LNCaP clone FGC (cell line): Measurements from ENCODE around the gene KRTAP12-3.
"Not testable (repeated sequence)": the region's sequence is repeated elsewhere in the genome, so short reads cannot be mapped to it uniquely, and the experiment has no call there.

Source experiments
- DNase-seq: peaks from one replicate; pipeline ENCODE4 v3.0.0-alpha.2; 2011; ENCODE audit warnings: low read depth
- H3K4me3 ChIP-seq: 2 replicates; pipeline ENCODE4 v1.5.1; 2011; ENCODE audit warnings: mild to moderate bottlenecking, low read depth, low read length, control low read depth
- TF ChIP-seq, protein P1 (sequence below): IDR thresholded peaks from 2 replicates; pipeline ENCODE4 v1.5.1; 2012; ENCODE audit warnings: mild to moderate bottlenecking; ENCODE audit not compliant: control insufficient read depth, insufficient read depth; ENCODE audit errors: extremely low read depth

Gene KRTAP12-3

DNA sequence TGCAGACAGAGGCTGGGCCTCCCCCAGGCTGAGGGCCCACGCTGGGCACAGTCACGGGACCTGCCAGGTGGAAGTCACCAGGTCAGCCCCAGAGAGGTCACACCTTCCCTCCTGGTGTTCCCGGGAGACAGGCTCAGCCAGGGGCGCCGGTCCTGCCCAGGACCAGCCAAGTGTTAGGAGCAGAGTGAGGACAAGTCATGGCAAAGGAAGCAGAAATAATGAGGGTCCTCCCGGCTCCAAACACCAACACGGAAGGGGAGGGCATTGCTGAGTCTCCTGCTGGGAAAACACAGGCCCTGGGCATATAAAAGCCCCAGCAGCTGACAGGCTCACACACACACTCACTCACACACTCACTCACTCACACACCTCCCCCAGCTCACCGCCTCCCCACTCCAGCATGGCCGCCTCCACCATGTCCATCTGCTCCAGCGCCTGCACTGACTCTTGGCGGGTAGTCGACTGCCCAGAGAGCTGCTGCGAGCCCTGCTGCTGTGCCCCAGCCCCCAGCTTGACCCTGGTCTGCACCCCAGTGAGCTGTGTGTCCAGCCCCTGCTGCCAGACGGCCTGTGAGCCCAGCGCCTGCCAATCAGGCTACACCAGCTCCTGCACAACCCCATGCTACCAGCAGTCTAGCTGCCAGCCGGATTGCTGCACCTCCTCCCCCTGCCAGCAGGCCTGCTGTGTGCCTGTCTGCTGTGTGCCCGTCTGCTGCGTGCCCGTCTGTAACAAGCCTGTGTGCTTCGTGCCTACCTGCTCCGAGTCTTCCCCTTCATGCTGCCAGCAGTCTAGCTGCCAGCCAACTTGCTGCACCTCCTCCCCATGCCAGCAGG is 20.5 kb upstream of the KRTAP12-3 start, which contains the start of gene KRTAP10-10:
KRTAP10-10 (plus strand) TSS at position 339 of the 833 bp plus-strand sequence; CDS start at position 401, 62 bp downstream.
- no peak for DNase-seq

DNA sequence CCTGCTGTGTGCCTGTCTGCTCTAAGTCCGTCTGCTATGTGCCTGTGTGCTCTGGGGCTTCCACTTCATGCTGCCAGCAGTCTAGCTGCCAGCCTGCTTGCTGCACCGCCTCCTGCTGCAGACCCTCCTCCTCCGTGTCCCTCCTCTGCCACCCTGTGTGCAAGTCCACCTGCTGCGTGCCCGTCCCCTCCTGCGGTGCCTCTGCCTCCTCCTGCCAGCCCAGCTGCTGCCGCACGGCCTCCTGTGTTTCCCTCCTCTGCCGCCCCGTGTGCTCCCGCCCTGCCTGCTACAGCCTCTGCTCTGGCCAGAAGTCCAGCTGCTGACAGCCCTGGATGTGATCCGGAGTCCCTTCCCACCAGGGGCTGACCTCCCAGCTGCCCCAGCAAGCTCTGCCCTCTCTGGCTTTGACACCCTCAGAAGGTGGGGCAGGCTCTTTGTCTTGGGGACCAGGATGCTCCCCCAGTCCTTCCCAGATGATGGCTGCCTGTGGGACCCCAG is 19.8 kb upstream of the KRTAP12-3 start:
- not testable (repeated sequence) for DNase-seq, H3K4me3 ChIP-seq

More for the DNA sequence above, 20.5 kb upstream of the KRTAP12-3 start, which contains the start of gene KRTAP10-10:
- no peak within 1 kb of the TSS for H3K4me3 ChIP-seq
- TF ChIP-seq, protein P1, sequence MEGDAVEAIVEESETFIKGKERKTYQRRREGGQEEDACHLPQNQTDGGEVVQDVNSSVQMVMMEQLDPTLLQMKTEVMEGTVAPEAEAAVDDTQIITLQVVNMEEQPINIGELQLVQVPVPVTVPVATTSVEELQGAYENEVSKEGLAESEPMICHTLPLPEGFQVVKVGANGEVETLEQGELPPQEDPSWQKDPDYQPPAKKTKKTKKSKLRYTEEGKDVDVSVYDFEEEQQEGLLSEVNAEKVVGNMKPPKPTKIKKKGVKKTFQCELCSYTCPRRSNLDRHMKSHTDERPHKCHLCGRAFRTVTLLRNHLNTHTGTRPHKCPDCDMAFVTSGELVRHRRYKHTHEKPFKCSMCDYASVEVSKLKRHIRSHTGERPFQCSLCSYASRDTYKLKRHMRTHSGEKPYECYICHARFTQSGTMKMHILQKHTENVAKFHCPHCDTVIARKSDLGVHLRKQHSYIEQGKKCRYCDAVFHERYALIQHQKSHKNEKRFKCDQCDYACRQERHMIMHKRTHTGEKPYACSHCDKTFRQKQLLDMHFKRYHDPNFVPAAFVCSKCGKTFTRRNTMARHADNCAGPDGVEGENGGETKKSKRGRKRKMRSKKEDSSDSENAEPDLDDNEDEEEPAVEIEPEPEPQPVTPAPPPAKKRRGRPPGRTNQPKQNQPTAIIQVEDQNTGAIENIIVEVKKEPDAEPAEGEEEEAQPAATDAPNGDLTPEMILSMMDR, result no peak

DNA sequence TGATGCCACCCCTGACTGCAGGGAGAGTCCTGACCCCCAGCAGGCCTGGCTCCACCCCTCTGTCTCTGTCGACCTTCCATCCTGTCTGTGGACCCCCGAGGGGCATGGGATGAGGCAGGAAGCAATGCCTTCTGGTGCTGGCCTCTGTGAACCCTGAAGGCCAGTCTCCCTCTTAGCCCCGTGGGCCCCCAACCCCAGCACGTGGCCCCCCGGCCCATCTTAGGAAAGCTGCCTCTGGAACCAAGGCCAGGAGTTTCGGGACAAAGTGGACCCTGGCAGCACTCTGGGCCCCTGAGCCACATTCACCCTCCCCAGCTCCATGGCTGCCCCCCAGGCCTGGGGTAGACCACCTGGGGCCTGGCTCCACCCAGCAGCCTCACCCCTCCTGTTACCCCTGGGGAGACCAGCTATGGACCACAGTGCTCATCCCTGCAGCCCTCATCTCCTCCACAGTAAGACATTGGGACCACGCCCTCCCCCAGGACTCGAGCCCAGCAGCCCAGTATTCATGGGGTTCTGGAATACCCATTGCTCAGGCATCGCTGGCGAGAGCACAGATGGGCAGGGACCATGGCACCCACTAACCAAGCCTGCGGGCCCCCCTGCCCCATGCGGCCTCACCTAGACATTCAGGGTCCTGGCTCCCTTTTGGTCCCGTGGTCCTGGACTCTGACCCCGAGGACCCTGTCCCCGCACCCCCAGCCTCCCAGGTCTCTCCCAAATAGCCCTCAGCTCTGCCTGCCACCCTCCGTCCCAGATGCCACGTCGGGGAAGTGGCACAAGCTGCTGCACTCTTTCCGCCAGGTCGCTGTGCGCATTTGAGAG is 19.0 kb upstream of the KRTAP12-3 start:
- H3K4me3 ChIP-seq, DNase-seq: not testable (repeated sequence)

DNA sequence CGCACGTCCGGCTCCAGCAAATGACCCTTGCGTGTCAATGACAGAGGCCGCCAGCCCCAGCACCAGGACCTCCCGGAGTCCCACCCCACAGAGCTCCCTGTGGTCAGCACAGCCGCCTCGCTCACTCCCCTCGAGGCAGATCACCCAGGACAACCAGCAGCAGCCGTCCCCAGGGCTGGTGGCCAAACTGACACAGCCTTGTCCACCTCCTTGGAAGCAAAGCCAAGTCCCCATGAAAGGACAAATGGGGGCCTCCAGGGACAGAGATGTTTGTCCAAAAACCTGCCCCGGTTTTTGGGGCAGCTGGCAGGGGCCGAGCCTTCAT is 18.4 kb upstream of the KRTAP12-3 start:
- no peak overlapping the region for H3K4me3 ChIP-seq
- DNase-seq, result no peak
- TF ChIP-seq, protein P1, result no peak

DNA sequence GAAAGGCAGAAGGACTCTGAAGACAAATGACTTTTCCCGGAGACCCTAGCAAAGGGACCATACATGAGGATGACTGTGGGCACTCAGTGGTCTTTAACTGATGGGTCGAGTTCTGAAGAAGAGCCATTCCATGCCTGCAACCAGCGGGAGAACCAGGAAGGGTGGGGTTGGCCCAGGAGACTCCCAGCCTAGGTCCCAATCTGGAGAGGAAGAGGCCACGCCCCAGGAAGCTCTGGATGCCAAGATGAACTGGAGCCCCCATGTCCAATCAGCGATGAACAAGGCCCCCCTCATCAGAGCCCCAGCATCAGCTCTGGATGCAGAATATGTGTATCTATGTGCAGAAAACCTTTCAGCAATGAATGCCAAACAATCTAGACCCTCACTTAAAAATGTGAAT is 17.0 kb upstream of the KRTAP12-3 start:
- no peak for DNase-seq
- no peak overlapping the region for H3K4me3 ChIP-seq
- TF ChIP-seq, protein P1, result no peak

DNA sequence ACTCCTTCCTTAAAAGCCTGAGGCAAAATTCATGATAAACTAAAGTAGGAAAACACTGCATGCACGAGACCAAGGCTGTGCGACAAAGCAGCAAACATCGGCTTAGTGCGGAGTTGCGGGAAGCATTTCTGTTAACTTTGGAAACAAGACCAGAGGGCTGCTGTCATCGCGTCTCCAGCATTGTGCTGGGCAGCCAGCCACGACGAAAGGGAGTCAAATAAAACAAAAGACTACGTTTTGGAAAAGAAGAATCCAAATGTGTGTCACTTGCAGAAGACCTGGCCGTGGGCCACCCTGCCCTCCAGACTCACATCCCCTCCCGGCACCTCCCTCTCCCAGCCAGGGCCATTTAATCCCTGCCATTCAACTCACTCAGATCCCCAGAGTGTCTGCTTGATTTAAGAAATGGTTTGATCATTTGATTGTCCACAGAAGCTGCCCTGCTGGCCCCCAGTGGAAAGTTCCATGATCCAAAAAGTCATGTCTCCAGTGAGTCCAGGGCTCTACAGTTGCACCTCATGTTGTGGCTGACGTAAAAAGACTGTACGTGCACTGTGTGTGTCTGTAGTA is 13.9 kb upstream of the KRTAP12-3 start:
- H3K4me3 ChIP-seq, result no peak overlapping the region
- DNase-seq, result no peak
- TF ChIP-seq, protein P1, result no peak

DNA sequence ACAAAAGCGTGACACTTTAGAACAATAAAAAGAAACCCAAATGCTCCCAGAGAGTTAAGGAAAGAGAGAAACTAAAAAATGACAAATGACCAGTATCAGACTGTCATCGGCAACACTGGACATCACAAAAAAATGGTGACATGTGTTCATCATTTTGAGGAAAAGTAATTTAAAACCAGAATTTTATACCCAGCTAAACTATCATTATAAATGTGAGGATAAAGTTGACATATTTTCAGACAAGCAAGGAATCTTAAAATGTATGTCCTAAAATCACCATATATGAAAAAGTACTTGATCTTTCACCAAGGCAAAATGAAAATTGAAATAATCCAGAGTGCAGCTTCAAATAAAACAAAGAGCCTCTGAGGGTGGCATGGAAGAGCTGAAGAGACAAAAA is 12.9 kb upstream of the KRTAP12-3 start:
- H3K4me3 ChIP-seq, result no peak overlapping the region
- DNase-seq, result no peak
- TF ChIP-seq, protein P1, result no peak

DNA sequence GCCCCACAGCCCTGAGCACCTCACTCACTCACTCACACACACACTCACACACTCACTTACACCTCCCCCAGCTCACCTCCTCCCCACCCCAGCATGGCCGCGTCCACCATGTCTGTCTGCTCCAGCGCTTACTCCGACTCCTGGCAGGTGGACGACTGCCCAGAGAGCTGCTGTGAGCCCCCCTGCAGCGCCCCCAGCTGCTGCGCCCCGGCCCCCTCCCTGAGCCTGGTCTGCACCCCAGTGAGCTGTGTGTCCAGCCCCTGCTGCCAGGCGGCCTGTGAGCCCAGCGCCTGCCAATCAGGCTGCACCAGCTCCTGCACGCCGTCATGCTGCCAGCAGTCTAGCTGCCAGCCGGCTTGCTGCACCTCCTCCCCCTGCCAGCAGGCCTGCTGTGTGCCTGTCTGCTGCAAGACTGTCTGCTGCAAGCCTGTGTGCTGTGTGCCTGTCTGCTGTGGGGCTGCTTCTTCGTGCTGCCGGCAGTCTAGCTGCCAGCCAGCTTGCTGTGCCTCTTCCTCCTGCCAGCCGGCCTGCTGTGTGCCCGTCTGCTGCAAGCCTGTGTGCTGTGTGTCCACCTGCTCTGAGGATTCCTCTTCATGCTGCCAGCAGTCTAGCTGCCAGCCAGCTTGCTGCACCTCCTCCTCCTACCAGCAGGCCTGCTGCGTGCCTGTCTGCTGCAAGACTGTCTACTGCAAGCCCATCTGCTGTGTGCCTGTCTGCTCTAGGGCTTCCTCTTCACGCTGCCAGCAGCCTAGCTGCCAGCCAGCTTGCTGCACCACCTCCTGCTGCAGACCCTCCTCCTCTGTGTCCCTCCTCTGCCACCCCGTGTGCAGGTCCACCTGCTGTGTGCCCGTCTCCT is 11.1 kb upstream of the KRTAP12-3 start, which contains the start of gene KRTAP10-11:
KRTAP10-11 (plus strand) TSS at position 49 of the 856 bp plus-strand sequence; CDS start at position 94, 45 bp downstream.
- not testable (repeated sequence) for DNase-seq, H3K4me3 ChIP-seq
